ENCODE results near the gene TRIM56. TPM values are rescaled to one million over a fixed set of nuclear protein-coding genes. Genes with fewer than 3 reads are reported as not detected.

The TRIM56 gene
- total and polyA plus RNA-seq, 9 of the 15 experiments (the other 6 are each of a cell fraction or from before 2014, with no cell fraction given), result 2.0 to 29.7 (median 11.6) TPM

GRCh38 chr7:101128040-101128834 is 43.0 kb downstream of the TRIM56 start:
- POLR2A ChIA-PET, result interaction anchor here (0.6 to 1.4 kb wide), 4 partner anchors 11 to 26 kb away, joined by 3 to 6 read pairs (median 4); no protein-coding TSS in a partner anchor
- Histone ChIP-seq H3K9ac (ENCODE audit: insufficient read depth in 1 of 2, low read depth in 2 of 2, low read length in 2 of 2) (0 out of 4 replicates have a peak overlapping the region, but pooled peaks of 1 of the 2 experiments have one; percentile 4), H3K4me1 (replicated peaks in 1 of 2; ENCODE audit: control insufficient read depth in 2 of 2, insufficient read depth in 2 of 2, low read length in 2 of 2) (peaks cover 18 to 27% of the 10 kb centered on the region in 2 experiments), H3K79me2 (ENCODE audit: control insufficient read depth, insufficient read depth, low read length) (no peaks in the 10 kb centered on the region), H3K9me3 (replicated peaks; ENCODE audit: control insufficient read depth, insufficient read depth, low read depth, low read length) (no peaks in the 10 kb centered on the region), H3K36me3 (ENCODE audit: control insufficient read depth, insufficient read depth, low read length) (no peaks in the 10 kb centered on the region), H2AFZ (ENCODE audit: low read depth, low read length) (no peak overlapping the region), H3K27me3 (ENCODE audit: control insufficient read depth in 2 of 2, insufficient read depth in 2 of 2, low read length in 2 of 2) (no peaks in the 10 kb centered on the region), H3K9me1 (ENCODE audit: control insufficient read depth, insufficient read depth, low read length) (no peaks in the 10 kb centered on the region), H4K20me1 (replicated peaks; ENCODE audit: control insufficient read depth, insufficient read depth, low read length) (no peaks in the 10 kb centered on the region), H3K27ac (ENCODE audit: extremely low read depth, low read depth, low read length) (no peak overlapping the region), H3K4me2 (ENCODE audit: insufficient read depth, low read length) (no peak overlapping the region; the same call in 1 of the 2 replicates), H3K4me3 (no peak overlapping the region)
- WGBS (ENCODE audit: insufficient coverage, low coverage, missing lambda C conversion rate), result 60% methylated on average over 14 of the region's 14 CpGs
- CTCF ChIA-PET (ENCODE audit: low intra/inter-chr PET ratio), result interaction anchor here (0.5 kb wide), 1 partner anchor 143 kb away, joined by 6 read pairs; no protein-coding TSS in a partner anchor
- peak in 1 of 4 experiments; percentile 9 for DNase-seq (ENCODE audit: extremely low read depth in 1 of 4, low spot score in 3 of 4)
- BruUV-seq (replicated peaks), result no TSS peak
- intact Hi-C loops (cut with micrococcal nuclease) (no loop called here), in situ Hi-C loops (cut with MboI) (no loop called here)
- ATAC-seq, result no peak
- no peak for FAIRE-seq
- 0 out of 2 replicates have a peak, but pooled peaks have one; percentile 42 for TF ChIP-seq ZNF512 (tag; IDR thresholded peaks at IDR 0.05)
- TF ChIP-seq ZSCAN32 (CRISPR knock-in tag; IDR thresholded peaks at IDR 0.05), result no peak
- TF ChIP-seq ZNF586 (CRISPR knock-in tag; conservative IDR thresholded peaks at IDR 0.05), result no peak
- TF ChIP-seq NFIC (IDR thresholded peaks at IDR 0.05), result peak; percentile 35; the same call in 1 of the 2 replicates
- no peak for TF ChIP-seq TCF3 (CRISPR knock-in tag; IDR thresholded peaks at IDR 0.05)
- no peak for TF ChIP-seq THAP12 (CRISPR knock-in tag; IDR thresholded peaks at IDR 0.05)
- TF ChIP-seq THRAP3 (IDR thresholded peaks at IDR 0.05; ENCODE audit: borderline replicate concordance), result no peak
- TF ChIP-seq ELK3 (CRISPR knock-in tag; IDR thresholded peaks at IDR 0.05), result no peak
- no peak for TF ChIP-seq MTA3 (IDR thresholded peaks at IDR 0.05; ENCODE audit: borderline replicate concordance)
- TF ChIP-seq TFAP4 (CRISPR knock-in tag; IDR thresholded peaks at IDR 0.05; ENCODE audit: borderline replicate concordance), result 0 out of 2 replicates have a peak, but pooled peaks have one; percentile 2
- no peak for TF ChIP-seq ZEB2 (IDR thresholded peaks at IDR 0.05)
- no peak for TF ChIP-seq FOXP4 (CRISPR knock-in tag; IDR thresholded peaks at IDR 0.05; ENCODE audit: borderline replicate concordance)

Data from K562 (cell line).